HG02885 (cell line): Measurements from ENCODE around the gene CDC42EP5.
A peak's percentile ranks its signal among the peaks of the same experiment; 100 is the strongest.
"Not testable (repeated sequence)": the region's sequence is repeated elsewhere in the genome, so short reads cannot be mapped to it uniquely, and the experiment has no call there.

ENCODE experiments used
- ATAC-seq: cut with Tn5 transposase; IDR thresholded peaks from one replicate; pipeline ENCODE4 v1.9.1; 2021; ENCODE audit warnings: mild to moderate bottlenecking; ENCODE audit not compliant: unreplicated experiment, poor library complexity

The CDC42EP5 gene

DNA sequence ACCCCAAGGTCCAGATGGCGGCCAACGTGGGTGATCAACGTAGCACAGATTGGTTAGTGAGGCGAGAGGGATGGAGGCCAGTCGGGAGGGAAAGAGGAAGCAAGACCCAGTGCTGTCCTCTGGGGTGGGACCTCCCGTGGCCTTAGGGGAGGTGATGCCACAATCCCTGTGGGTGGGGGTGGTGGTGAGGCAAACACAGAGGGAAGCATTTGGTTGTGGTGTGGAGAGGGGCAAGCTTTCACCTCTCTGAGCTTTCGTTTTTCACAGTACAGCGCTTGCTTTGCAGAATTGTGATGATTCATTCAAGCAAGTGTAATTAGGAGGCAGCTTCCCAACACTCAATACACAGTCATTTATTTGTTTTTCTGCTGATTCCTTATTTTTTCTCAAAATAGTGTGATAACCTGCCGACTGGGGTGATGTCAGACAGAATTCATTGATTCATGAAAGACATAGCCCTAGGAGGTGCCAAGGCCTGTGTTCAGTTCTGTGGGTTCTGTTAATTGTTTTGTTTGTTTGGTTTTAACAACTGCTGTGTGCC lies 21.7 kb downstream of the CDC42EP5 start:
- no peak for ATAC-seq

DNA sequence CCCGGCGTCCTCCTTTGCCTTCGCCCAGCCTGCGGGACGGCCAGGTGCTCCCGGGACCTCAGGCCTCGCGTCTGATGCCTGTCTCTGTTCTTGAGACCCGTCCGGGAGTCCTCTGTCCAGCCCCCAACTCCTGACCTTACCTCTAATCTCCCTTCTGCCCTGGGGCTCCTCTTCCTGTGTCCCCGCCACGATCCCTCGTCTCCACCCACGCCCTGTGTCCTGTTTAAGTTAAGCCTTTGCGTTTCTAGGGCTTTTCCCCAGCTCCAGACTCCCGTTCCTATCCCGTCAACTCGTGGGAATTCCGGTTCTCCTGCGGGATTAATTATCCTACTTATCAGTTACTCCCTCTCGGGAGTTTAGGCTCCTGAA lies 23.4 kb downstream of the CDC42EP5 start:
- no peak for ATAC-seq

DNA sequence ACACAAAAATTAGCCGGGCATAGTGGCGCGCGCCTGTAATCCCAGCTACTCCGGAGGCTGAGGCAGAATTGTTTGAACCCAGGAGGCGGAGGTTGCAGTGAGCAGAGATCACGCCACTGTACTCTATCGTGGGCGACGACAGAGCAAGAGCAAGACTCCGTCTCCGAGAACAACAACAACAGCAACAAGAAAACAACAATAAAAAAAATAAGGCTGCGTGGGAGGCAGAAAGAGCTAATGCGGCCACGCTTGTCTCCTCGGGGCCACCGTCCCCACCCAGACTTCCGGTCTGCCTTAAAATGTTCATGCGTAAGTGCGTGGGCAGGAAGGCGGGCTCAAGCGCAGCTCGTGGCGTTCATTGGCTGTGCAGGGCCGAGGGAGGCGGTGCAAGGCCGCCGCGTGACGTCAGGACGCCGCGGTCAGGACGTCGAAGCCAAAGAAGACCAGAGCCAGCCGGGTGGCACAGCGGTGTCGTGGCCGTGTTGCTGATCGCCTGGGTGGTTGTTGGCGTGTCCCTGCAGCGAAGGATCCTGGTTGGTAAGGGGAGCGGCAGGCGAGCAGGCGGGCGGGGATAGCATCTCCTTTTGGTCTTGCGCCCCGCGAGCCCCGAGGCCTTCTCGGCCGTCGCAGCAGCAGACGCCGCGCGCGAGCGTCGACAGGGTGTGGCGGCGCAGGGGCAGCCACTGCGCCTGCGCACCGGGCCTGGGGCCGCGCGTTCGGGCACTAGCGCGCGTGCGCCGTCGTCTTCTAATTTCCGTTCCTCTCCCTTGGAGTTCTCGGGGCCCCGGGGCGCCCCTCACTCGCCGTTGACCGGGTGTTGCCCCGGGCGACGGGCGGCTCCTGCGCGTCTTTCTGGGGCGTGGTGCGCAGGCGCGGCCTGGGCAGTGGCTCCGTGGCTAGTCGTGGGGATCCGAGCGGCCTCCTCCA lies 24.1 kb downstream of the CDC42EP5 start, which contains the start of gene LENG8:
Gene LENG8 (plus strand): TSS at position 426 of the 927 bp plus-strand sequence. CDS start 2,146 bp downstream, outside the sequence.
- peak; percentile 90 for ATAC-seq

DNA sequence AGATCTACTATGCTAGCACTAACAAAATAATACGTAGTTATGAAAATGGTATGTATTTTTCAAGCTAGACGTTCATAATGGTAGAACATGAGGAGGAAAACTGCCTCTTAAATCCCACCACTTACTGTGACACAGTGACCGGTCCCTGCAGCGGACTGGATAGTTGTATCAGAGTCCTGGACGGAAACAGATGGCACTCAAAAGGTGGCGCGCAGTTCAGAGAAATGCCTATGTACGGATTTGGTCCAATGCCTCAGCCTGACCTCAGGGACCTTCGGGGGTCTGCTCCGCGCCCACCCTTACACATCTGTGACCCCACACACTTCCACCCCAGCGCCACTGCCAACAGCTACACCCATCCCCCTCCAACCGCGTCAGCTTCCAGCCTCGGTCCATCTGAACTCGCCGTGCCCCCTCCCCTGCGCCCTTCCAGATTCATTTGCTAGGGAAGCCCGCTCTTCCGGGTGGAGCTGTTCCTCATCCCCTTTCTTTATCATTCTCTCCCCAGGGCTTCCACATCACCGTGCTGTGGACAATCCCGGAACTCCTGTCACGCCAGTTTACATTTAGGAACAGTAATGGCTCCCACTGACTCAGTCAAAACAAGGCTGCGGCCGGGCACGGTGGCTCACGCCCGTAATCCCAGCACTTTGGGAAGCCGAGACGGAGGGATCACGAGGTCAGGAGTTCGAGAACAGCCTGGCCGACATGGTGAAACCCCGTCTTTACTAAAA lies 24.9 kb downstream of the CDC42EP5 start:
- ATAC-seq = peak; percentile 14

DNA sequence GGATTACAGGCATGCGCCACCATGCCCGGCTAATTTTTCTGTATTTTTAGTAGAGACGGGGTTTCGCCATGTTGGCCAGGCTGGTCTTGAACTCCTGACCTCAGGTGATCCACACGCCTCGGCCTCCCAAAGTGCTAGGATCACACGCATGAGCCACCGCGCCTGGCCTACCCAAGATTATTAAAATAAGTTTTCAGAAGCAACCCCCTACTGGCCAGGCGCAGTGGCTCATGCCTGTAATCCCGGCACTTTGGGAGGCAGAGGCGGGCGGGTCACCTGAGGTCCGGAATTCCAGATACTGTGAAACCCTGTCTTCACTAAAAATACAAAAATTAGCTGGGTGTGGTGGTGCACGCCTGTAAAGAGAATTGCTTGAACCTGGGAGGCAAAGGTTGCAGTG lies 26.7 kb downstream of the CDC42EP5 start:
- not testable (repeated sequence) for ATAC-seq

DNA sequence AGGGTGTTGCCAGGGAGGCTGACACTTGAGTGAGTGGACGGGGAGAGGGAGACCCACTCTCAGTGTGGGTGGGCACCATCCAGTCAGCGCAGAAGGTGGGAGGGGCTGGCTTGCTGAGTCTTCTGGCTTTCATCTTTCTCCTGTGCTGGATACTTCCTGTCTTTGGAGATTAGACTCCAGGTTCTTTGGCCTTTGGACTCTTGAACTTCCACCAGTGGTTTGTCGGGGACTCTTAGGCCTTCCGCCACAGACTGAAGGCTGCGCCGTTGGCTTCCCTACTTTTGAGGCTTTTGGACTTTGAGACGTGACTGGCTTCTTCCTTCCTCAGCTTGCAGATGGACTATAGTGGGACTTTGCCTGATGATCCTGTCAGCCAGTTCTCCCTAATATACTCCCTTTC lies 28.4 kb downstream of the CDC42EP5 start:
- ATAC-seq = no peak

DNA sequence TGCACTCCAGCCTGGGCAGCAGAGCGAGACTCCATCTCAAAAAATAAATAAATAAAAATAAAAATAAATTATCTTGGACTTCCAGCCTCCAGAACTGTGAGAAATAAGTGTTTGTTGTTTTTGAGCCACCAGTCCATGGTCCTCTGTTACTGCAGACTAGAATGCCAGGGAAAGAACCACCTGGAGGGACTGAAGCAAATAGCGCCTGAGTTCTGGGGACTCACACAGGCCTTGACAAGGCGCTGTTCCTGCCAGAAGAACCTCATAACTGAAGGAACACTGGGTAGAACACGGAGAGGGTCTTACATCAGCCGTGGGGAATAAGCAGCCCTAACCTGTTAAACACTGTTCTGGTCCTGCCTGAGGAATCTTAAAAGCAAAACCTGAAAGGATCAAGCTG lies 32.5 kb downstream of the CDC42EP5 start:
- no peak for ATAC-seq

DNA sequence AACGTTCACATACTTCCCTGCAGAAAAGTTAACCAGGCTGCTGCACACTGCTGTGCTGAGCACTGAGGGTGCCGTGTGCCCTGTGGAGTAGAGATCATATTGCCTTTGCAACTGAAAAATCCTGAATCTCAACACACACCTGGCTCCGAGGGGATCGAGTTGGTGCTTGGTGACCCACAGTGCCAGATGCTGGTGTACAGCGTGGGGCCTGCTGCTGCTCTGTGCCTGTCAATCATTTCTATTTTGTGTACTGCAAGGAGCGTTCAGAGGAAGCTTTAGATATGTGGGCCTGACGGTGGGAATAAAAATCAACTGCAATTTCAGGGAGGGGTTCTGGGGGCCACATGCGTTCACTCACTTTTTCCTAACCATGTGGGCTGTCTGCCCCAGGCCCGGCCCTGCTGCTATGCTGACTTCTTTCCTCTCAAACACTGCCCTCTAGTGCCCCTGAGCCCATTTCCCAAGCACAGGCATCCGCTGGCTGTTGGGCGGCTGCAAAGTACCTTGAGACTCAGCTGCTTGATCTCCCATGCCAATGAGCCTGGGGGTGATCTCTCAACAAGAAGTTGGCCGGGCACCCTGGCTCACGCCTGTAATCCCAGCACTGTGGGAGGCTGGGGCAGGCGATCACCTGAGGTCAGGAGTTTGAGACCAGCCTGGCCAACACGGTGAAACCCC lies 33.8 kb downstream of the CDC42EP5 start:
- no peak for ATAC-seq

DNA sequence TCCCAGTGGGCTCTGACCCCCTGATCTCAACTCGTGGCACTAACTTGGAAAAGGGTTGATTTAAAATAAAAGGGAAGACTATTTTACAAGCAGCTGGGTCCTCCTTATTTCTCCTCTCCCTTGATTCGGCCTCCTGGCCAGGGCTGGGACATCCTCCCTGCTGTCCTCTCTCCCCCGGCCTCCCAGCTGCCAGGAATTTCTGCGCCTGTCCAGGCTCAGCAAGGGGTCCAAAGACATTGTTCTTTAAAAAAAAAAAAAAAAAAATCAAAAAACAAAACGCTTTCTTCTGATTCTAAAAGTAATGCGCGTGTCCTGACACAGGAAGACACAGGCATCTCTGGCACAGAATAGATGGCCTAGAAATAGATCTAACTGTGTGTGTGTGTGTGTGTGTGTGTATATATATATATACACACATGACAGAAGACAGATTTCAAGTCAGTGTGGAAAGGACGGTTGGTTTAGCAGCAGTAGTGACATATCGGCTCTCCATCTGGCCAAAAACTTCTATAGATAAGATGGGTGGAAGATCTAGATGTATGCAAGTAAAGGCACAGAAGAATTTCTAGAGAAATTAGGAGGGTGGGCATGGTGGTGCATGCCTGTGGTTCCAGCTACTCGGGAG lies 36.4 kb downstream of the CDC42EP5 start:
- no peak for ATAC-seq

DNA sequence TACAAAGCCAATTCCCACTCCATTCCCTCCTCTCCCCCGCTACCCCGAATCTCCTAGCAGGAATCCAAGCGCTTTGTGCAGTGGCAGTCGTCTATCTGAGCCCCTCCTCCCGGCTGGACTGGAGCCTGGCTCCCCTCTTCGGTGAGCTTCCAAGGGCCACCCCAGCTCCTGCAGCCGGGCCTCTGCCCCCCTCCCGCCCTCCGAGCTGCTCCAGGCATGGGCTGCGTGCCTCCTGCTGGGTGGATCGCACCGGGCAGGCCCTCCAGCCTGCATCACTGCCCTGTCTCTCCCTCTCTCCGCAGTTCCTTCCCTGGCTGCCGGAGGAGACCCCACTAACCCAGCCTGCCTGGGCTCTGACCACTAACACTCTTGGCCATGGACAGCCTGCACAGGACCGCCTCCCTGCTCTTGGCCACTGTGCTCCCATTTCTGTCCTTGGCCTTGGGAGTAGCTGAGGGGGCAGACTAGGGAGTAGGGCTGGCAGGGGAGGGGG lies 37.0 kb downstream of the CDC42EP5 start:
- no peak for ATAC-seq

DNA sequence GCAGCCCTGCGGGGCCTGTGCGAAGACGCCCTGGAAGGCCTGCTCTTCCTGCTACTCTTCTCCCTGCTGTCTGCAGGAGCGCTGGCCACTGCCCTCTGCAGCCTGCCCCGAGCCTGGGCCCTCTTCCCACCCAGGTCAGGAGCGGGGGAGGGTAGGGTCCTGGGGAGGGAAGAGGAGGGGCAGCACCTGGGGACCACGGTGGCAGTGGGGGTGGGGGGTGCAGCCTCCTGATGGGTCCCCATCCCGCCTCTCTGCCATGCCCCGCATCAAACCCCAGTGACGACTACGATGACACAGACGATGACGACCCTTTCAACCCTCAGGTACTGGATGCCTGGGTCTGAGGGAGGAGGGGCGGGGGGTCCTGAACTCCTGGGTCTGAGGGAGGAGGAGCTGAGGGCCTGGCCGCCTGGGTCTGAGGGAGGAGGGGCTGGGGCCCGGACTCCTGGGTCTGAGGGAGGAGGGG lies 37.5 kb downstream of the CDC42EP5 start:
- no peak for ATAC-seq

DNA sequence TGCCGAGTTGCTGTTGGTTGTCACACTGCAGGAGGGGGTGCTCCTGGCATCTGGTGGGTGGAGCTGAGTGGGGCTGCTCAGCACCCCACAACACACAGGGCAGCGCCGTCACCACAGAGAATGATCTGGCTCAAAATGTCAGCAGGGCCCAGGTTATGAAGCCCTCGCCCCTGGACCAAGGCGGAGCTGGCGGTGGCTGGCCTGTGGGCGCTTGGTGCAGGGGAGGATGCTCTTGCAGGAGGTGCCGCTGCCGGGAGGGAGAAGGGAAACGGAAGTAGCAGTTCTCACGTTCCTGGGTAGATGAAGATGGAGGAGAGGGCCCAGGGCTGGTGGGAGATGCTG lies 38.3 kb downstream of the CDC42EP5 start:
- no peak for ATAC-seq

DNA sequence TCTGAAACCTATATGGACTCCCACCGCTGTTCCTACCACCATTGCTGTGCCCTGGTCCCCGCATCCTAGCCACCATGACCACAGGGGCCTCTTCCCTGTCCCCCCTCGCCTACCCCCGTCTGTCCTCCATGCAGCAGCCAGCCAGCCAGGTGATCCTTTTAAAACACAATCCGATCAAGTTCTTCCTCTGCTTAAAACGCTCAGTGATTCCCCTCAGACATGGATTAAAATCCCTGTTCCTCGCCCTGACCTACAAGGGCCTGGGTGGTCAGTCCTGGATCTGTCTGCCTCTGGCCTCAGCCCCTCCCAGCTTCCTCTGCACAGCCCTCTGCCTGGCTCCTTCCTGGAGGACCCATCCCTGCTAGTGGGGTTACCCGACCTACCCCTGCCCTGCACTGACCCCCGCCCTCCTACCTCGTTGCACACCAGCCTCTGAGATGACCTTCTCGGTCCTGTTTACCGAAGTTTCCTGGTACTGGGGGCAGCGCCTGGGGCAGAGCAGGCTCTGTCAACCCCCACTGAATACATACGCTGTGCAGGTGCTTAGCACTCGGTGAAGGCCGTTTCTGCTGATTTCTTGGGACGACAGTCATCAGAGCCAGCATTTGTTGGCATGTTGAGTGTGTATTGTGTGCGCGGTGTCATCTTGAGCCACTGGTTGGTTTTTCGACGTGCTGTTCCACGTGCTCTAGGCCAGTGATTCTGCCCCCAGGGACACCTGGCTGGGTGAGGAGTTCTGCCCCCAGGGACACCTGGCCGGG lies 38.8 kb downstream of the CDC42EP5 start:
- no peak for ATAC-seq

DNA sequence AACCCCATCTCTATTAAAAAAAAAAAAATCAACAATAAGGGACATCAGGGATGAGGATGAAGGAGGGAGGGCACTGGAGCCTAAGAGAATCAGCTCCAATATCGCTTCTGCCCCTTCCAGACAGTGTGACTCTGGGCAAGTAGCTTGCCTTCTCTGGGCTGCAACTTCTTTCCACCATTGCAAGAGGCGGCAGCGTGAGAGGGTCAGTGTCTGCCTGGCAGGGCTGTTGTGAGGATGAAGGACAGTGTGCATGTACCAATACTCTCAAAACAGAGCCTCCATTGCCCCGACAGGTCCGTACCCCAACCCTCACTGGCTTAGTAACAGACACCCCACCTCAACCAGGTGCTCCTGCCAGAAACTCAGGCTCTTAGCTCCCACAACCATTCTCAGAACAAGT lies 39.4 kb downstream of the CDC42EP5 start:
- no peak for ATAC-seq

DNA sequence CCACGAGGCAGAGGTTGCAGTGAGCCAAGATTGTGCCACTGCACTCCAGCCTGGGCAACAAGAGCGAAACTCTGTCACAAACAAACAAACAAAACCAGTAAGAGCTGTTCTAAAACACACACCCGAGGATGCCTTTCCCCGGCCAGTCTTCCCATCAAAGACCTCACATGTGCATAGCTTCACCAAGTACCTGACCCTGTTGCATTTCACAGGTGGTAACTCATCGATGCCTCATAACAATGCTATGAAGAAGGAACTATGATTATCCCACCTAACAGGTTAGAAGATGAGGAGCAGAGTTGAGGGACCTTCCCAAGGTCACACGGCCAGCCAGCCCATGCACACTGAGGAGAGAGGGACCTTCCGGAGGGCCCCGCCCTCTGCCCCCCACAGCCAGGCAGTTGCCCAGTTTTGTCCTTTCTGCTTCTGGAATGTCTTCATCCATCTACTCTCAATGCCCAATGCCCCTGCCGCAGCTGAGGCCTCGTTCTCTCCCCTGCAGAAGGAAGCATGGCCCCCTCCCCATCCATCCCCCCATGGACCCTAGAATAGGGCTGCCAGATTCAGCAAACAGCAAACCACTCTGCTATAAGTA lies 40.9 kb downstream of the CDC42EP5 start:
- ATAC-seq = no peak

DNA sequence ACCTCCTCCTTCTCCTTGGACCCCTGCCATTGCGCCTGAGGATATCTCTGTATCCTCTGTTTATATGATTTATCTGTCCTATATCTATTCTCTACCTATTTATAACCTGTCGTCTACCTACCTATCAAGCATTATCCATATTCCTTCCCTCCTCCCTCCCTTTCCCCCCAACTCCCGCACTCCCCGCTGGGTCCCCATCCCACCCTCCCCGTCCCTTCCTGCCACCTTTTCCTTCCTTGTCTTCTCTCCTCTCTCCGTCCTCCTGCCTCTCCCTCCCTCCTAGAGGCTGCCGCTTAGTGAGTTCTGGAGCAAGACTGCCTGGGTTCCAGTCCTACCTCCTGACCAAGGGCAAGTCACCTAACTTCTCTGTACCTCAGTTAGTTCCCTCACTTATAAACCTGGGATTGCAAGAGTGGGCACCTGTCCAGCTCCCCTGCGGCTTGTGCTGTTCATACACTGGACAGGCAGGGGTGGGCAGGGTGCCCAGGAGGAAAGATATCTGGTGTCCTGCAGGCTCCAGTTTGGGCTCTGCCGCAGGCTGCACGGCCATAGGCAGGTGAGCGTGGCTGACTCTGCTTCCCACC lies 41.7 kb downstream of the CDC42EP5 start:
- no peak for ATAC-seq

DNA sequence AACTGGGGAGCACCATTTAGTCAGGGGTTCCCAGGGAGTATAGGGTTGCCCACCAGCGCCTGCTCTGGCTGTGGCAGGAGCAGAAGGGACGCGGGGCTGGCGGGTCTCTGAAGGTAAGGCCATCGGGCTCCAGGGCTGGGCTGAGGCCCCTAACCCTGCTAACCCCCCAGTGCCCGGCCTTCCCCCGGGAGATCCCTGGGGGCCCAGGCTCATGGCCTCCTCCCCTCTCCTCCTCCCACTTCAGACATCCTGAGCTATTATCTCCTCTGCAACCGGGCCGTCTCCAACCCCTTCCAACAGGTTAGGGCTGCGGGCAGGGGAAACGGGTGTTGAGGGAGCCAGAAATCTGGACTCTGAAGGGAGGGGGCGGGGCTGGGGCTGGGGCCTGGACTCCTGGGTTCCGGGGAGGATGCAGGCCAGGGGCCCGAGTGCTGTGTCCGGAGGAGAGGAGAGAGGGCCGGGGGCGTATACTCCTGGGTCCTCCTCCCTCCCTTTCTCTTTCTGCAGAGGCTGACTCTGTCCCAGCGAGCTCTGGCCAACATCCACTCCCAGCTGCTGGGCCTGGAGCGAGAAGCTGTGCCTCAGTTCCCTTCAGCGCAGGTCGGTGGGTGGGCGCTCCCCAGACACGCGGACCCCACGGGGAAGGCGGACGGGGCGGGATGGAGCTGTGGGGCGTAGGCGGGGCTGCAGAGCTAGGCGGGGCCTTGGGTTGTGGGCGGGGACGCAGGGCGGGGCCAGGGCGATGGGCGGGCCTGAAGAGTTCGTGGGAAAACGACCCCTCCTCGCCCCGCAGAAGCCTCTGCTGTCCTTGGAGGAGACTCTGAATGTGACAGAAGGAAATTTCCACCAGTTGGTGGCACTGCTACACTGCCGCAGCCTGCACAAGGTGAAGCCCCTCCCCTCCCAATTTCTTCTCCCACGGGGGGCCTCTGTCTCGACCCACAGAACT lies 42.5 kb downstream of the CDC42EP5 start:
- no peak for ATAC-seq
